ENCODE data around the gene KLHDC10.

DNA sequence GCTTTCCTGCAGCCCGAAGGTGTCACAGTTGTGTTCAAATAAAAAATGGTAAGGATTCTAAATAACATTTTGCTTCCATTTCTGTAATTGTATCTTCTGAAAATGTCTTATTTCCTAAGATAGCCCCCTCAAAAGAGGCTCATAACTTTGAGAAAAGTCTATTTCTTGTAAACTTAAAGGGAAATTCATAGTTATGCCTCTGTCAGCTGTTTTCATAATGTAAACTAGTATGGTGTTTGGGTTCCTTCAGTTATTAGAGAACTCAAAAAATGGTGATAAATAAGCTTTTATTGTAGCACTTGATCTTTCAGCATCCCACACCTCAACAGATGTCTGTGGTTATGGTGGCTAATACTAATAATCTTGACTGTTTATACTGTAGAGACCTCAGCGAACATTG, 57.1 kb downstream of the KLHDC10 start:
- TF ChIP-seq, protein P1, sequence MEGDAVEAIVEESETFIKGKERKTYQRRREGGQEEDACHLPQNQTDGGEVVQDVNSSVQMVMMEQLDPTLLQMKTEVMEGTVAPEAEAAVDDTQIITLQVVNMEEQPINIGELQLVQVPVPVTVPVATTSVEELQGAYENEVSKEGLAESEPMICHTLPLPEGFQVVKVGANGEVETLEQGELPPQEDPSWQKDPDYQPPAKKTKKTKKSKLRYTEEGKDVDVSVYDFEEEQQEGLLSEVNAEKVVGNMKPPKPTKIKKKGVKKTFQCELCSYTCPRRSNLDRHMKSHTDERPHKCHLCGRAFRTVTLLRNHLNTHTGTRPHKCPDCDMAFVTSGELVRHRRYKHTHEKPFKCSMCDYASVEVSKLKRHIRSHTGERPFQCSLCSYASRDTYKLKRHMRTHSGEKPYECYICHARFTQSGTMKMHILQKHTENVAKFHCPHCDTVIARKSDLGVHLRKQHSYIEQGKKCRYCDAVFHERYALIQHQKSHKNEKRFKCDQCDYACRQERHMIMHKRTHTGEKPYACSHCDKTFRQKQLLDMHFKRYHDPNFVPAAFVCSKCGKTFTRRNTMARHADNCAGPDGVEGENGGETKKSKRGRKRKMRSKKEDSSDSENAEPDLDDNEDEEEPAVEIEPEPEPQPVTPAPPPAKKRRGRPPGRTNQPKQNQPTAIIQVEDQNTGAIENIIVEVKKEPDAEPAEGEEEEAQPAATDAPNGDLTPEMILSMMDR (IDR thresholded peaks at IDR 0.05), result no peak
- TF ChIP-seq POLR2A (IDR thresholded peaks at IDR 0.05), result no peak
- TF ChIP-seq POLR2AphosphoS5 (IDR thresholded peaks at IDR 0.05; ENCODE audit: insufficient read depth in 1 of 2, low read depth in 1 of 2), result no peak

Measured in vagina (tissue), 2 donors.